D721Med (cell line): ENCODE measurements around the gene KRT16.

Source experiments
- DNase-seq: peaks from one replicate; pipeline ENCODE4 v3.0.0; 2011; ENCODE audit warnings: low spot score; ENCODE audit not compliant: insufficient read length
- FAIRE-seq: peaks from 2 replicates; lab custom pipeline; 2011; peaks lifted over from hg19 to GRCh38; lab: Jason Lieb, UNC
- CTCF ChIP-seq: IDR thresholded peaks from 2 replicates; pipeline ENCODE4 v1.5.1; 2012; ENCODE audit warnings: mild to moderate bottlenecking, control low read depth; ENCODE audit not compliant: insufficient read depth; ENCODE audit errors: missing control alignments

Gene KRT16

GRCh38 chr17:41655611-41656111, 43.1 kb upstream of the KRT16 start:
- no peak for FAIRE-seq
- no peak for TF ChIP-seq CTCF
- DNase-seq = no peak

GRCh38 chr17:41654678-41655607, 42.4 kb upstream of the KRT16 start:
- TF ChIP-seq CTCF = no peak
- DNase-seq = peak; percentile 9
- FAIRE-seq = no peak

- DNase-seq (peak; percentile 8), FAIRE-seq (no peak)
- no peak for TF ChIP-seq CTCF
Measured at GRCh38 chr17:41653892-41654677, 41.5 kb upstream of the KRT16 start.

GRCh38 chr17:41653421-41653820, 40.9 kb upstream of the KRT16 start:
- no peak for TF ChIP-seq CTCF
- FAIRE-seq (no peak), DNase-seq (no peak)

GRCh38 chr17:41652461-41652970, 39.9 kb upstream of the KRT16 start:
- no peak for TF ChIP-seq CTCF
- DNase-seq = peak; percentile 9
- FAIRE-seq = no peak

- no peak for TF ChIP-seq CTCF
- DNase-seq = no peak
- FAIRE-seq = no peak
Measured at GRCh38 chr17:41651625-41652460, 39.3 kb upstream of the KRT16 start.
